Islet precursor cell (in vitro differentiated cells): ENCODE data around the gene YIPF7.

ENCODE experiments used
- DNase-seq: peaks from one replicate; pipeline ENCODE4 v3.0.0-alpha.2; 2018

The YIPF7 gene

GRCh38 chr4:44583393-44583792 lies 68.0 kb downstream of the YIPF7 start:
- peak; percentile 59 for DNase-seq

GRCh38 chr4:44580231-44580630 lies 71.2 kb downstream of the YIPF7 start:
- DNase-seq = no peak

DNA sequence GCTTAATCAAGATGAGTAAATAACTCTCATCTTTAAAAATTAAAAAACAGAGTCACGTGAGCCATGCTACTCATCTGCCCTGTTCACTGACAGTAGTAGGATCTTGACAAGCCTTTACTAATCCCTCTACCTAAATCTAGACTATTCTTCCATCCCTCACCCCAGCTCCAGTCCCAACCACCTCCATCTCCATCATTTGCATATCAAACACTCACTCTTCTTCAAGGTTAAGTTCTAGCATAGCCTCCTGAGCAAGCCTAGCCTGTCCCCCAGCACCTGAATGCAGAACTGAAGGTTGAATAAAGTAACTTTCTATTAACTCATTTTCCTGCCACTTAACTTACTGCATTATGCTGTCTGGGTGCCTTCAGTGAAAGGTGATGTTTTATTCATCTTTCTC lies 72.5 kb downstream of the YIPF7 start:
- no peak for DNase-seq
